D341Med (cell line): ENCODE data around the gene ZNF714.
"Not testable (repeated sequence)": the region's sequence is repeated elsewhere in the genome, so short reads cannot be mapped to it uniquely, and the experiment has no call there.

ENCODE experiments used
- DNase-seq: peaks from one replicate; pipeline ENCODE4 v3.0.0; 2012; ENCODE audit warnings: low spot score

Gene ZNF714

GRCh38 chr19:21130097-21130775, 48.2 kb downstream of the ZNF714 start:
- DNase-seq: no peak

GRCh38 chr19:21133633-21134032, 51.6 kb downstream of the ZNF714 start:
- DNase-seq: no peak

- DNase-seq: no peak
These were observed 52.9 kb downstream of the ZNF714 start for GRCh38 chr19:21134934-21135366.

- DNase-seq: no peak
These were observed 53.4 kb downstream of the ZNF714 start for GRCh38 chr19:21135433-21135832.

- no peak for DNase-seq
These were observed 56.1 kb downstream of the ZNF714 start for GRCh38 chr19:21138130-21138529.

GRCh38 chr19:21141006-21141405, 59.0 kb downstream of the ZNF714 start:
- not testable (repeated sequence) for DNase-seq

- DNase-seq: peak; percentile 87
These were observed 59.9 kb downstream of the ZNF714 start, which contains the start of gene ZNF431 for GRCh38 chr19:21141787-21142464. Gene ZNF431 (plus strand): TSS chr19:21142040. CDS start chr19:21142184, 144 bp downstream.

- DNase-seq: no peak
These were observed 61.4 kb downstream of the ZNF714 start for GRCh38 chr19:21143428-21143827.

GRCh38 chr19:21143854-21144253, 61.9 kb downstream of the ZNF714 start:
- no peak for DNase-seq

GRCh38 chr19:21147540-21147939, 65.5 kb downstream of the ZNF714 start:
- DNase-seq: no peak

- DNase-seq: no peak
These were observed 66.7 kb downstream of the ZNF714 start for GRCh38 chr19:21148681-21149080.

- no peak for DNase-seq
These were observed 67.9 kb downstream of the ZNF714 start for GRCh38 chr19:21149877-21150276.

- DNase-seq: no peak
These were observed 69.5 kb downstream of the ZNF714 start for GRCh38 chr19:21151460-21151859.

GRCh38 chr19:21158523-21159135, 76.6 kb downstream of the ZNF714 start:
- no peak for DNase-seq

GRCh38 chr19:21164541-21164940, 82.5 kb downstream of the ZNF714 start:
- DNase-seq: no peak

GRCh38 chr19:21166436-21166835, 84.4 kb downstream of the ZNF714 start:
- no peak for DNase-seq
